Neuronal stem cell (in vitro differentiated cells): ENCODE measurements around the gene PRPF39. TPM values are rescaled to one million over a fixed set of nuclear protein-coding genes. Genes with fewer than 3 reads are reported as not detected.

ENCODE experiments used
- DNase-seq: peaks from one replicate; pipeline ENCODE4 v3.0.0-alpha.2; 2013; ENCODE audit warnings: low spot score
- H2AFZ ChIP-seq: one replicate; pipeline ENCODE4 v1.6.1; 2013; ENCODE audit warnings: mild to moderate bottlenecking, low read length, inconsistent platforms
- H2AK5ac ChIP-seq: 2 replicates; pipeline ENCODE4 v1.6.1; 2013; ENCODE audit warnings: low read depth, mild to moderate bottlenecking, inconsistent platforms, low read length, moderate library complexity, mixed read lengths
- H2BK120ac ChIP-seq: 2 replicates; pipeline ENCODE4 v1.6.1; 2013; ENCODE audit warnings: low read depth, mild to moderate bottlenecking, inconsistent platforms, low read length, moderate library complexity, mixed read lengths
- H2BK12ac ChIP-seq: one replicate; pipeline ENCODE4 v1.6.1; 2013; ENCODE audit warnings: low read length, inconsistent platforms
- H2BK15ac ChIP-seq: 2 replicates; pipeline ENCODE4 v1.6.1; 2013; ENCODE audit warnings: mild to moderate bottlenecking, low read length, inconsistent platforms, mixed read lengths
- H2BK5ac ChIP-seq: one replicate; pipeline ENCODE4 v1.6.1; 2013; ENCODE audit warnings: inconsistent platforms, mild to moderate bottlenecking, low read length, moderate library complexity
- H3K14ac ChIP-seq: one replicate; pipeline ENCODE4 v1.6.1; 2013; ENCODE audit warnings: low read length, inconsistent platforms
- H3K18ac ChIP-seq: 2 replicates; pipeline ENCODE4 v1.6.1; 2013; ENCODE audit warnings: low read length, inconsistent platforms
- H3K23ac ChIP-seq: 2 replicates; pipeline ENCODE4 v1.6.1; 2013; ENCODE audit warnings: low read depth, mild to moderate bottlenecking, mixed read lengths, low read length, inconsistent platforms; ENCODE audit not compliant: poor library complexity
- H3K27ac ChIP-seq: replicated peaks from 3 replicates; pipeline ENCODE4 v1.5.1; 2013; ENCODE audit warnings: low read length, inconsistent platforms
- H3K27me3 ChIP-seq, 3 experiments: 2 replicates each; pipeline ENCODE4 v1.6.1; 2013; ENCODE audit warnings: low read length in 3 of 3, mild to moderate bottlenecking in 2 of 3, inconsistent platforms in 1 of 3, low read depth in 1 of 3, mixed read lengths in 1 of 3, moderate library complexity in 1 of 3; ENCODE audit not compliant: control insufficient read depth in 3 of 3, insufficient read depth in 3 of 3
- H3K36me3 ChIP-seq, 2 donors: replicated peaks in 1 of 2; 2 replicates each; pipeline ENCODE4 v1.6.1; 2013; ENCODE audit warnings: low read length in 2 of 2; ENCODE audit not compliant: control insufficient read depth in 2 of 2, insufficient read depth in 2 of 2
- H3K4ac ChIP-seq: 2 replicates; pipeline ENCODE4 v1.6.1; 2013; ENCODE audit warnings: inconsistent platforms, mild to moderate bottlenecking, low read length, moderate library complexity
- H3K4me1 ChIP-seq, 2 donors: 1 replicate in 1 of 2; 2 replicates in 1 of 2; pipeline ENCODE4 v1.6.1; 2013; ENCODE audit warnings: low read length in 2 of 2, low read depth in 1 of 2; ENCODE audit not compliant: control insufficient read depth in 2 of 2, insufficient read depth in 1 of 2
- H3K4me2 ChIP-seq: one replicate; pipeline ENCODE4 v1.6.1; 2013; ENCODE audit warnings: mild to moderate bottlenecking, low read length, inconsistent platforms; ENCODE audit not compliant: insufficient read depth, poor library complexity, severe bottlenecking
- H3K4me3 ChIP-seq, 2 donors: 2 replicates each; pipeline ENCODE4 v1.5.1; 2013; ENCODE audit warnings: low read length in 2 of 2, mild to moderate bottlenecking in 2 of 2, inconsistent platforms in 1 of 2, moderate library complexity in 1 of 2
- H3K79me1 ChIP-seq: one replicate; pipeline ENCODE4 v1.6.1; 2013; ENCODE audit warnings: low read depth, mild to moderate bottlenecking, inconsistent platforms, low read length, moderate library complexity
- H3K9ac ChIP-seq: one replicate; pipeline ENCODE4 v1.6.1; 2013; ENCODE audit warnings: mild to moderate bottlenecking, low read depth, low read length, inconsistent platforms; ENCODE audit not compliant: poor library complexity
- H3K9me3 ChIP-seq, 2 donors: replicated peaks in 1 of 2; 2 replicates each; pipeline versions ENCODE3 to v1.6.1; 2013; ENCODE audit warnings: low read length in 2 of 2, mild to moderate bottlenecking in 2 of 2, inconsistent platforms in 1 of 2, low read depth in 1 of 2, mixed read lengths in 1 of 2, moderate library complexity in 1 of 2; ENCODE audit not compliant: control insufficient read depth in 2 of 2, insufficient read depth in 1 of 2
- H4K8ac ChIP-seq: one replicate; pipeline ENCODE4 v1.6.1; 2013; ENCODE audit warnings: low read depth, mild to moderate bottlenecking, inconsistent platforms, low read length, moderate library complexity
- H4K91ac ChIP-seq: one replicate; pipeline ENCODE4 v1.6.1; 2013; ENCODE audit warnings: low read length, low read depth, mild to moderate bottlenecking, inconsistent platforms; ENCODE audit not compliant: poor library complexity
- WGBS, 2 donors: extraction: QIAGEN DNeasy Blood & Tissue Kit; methylation state at CpG; one replicate each; pipeline ENCODE4 v1.1.7; 2013; ENCODE audit warnings: missing lambda C conversion rate in 2 of 2, mixed read lengths in 1 of 2; ENCODE audit not compliant: insufficient read length in 2 of 2, insufficient replicate concordance in 1 of 2; ENCODE audit errors: extremely low coverage in 2 of 2; 5-methylcytosine and 5-hydroxymethylcytosine counted together
- polyA plus RNA-seq, 2 experiments: library from polyadenylated mRNA; stranded (reverse); fragments of 200-250 nt; gene quantifications; one replicate each; pipeline ENCODE4 v1.2.3, GENCODE V29; 2013

PRPF39 gene, protein sequence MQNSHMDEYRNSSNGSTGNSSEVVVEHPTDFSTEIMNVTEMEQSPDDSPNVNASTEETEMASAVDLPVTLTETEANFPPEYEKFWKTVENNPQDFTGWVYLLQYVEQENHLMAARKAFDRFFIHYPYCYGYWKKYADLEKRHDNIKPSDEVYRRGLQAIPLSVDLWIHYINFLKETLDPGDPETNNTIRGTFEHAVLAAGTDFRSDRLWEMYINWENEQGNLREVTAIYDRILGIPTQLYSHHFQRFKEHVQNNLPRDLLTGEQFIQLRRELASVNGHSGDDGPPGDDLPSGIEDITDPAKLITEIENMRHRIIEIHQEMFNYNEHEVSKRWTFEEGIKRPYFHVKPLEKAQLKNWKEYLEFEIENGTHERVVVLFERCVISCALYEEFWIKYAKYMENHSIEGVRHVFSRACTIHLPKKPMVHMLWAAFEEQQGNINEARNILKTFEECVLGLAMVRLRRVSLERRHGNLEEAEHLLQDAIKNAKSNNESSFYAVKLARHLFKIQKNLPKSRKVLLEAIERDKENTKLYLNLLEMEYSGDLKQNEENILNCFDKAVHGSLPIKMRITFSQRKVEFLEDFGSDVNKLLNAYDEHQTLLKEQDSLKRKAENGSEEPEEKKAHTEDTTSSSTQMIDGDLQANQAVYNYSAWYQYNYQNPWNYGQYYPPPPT
- polyA plus RNA-seq (2013, experiment 1 of 2), result 31.7 TPM
- 30.9 TPM for polyA plus RNA-seq (2013, experiment 2 of 2)

DNA sequence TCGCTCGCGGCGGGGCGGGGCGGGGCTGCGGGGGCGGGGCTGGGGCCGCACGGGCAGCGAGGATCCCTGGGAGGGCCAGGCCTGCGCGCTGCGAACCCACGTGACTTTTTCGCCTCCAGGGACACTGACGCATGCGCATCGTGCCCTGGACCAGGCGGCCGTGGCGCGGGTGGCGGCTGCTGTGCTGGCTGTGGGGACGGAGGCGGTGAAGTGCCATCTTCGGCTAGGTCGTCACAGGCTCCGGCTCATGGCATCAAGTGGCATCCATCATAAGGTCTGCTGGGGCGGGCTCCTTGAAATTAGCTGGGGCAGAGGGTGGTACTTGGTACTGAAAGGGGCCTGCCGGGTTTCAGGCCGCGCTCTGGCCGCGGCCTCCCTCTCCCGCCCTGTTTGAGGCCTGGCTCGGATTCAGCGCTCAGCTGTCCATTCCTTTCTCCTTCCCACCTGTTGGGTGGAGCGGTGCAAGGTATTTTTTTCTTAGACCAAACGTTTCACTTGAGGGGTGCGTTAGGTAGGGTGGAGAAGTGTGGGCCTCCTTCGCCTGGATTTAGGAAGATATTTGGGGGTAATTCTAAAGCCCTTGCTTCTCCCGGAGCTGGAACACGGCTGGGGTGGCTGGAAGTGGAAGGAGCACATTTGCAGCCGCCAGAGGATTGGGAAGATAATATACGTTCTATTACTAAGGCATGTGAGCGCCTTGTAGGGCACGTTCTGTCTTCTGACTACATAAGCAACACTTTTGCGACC is at the start of gene PRPF39:
TSS of gene PRPF39 (plus strand) at position 141 of the 747 bp plus-strand sequence. CDS start 11,124 bp downstream, outside the sequence.
- H2BK15ac ChIP-seq, result no peak within 1 kb of the TSS
- WGBS, 2 donors, result no CpG with 5 or more reads among the region's 49 CpGs

DNA sequence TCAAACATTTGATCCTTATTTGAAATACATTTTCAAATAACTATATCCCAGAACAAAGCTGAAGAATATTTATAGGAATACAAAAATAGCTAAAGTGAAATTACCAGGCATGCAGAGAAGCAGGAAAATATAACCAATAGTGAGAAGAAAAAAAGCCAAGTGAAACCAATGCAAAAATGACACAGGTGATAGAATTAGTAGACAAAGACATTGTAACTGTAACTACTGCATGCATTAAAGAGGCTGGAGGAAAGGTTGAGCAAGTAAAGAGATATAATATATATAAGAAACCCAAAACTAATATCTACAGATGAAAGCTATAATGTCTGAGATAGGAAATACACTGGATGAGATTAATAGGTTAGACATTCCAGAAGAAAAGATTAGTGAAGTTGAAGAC is 49.2 kb upstream of the PRPF39 start:
- no peak overlapping the region for H3K4me3 ChIP-seq
- H4K91ac ChIP-seq, result no peak overlapping the region
- no peak overlapping the region for H2BK15ac ChIP-seq
- H3K4ac ChIP-seq, result no peak overlapping the region
- H2AFZ ChIP-seq, result no peak overlapping the region
- H3K18ac ChIP-seq, result no peak overlapping the region
- H3K4me1 ChIP-seq, result no peaks in the 10 kb centered on the region
- DNase-seq, result no peak
- no peak overlapping the region for H2BK5ac ChIP-seq
- no peak overlapping the region for H4K8ac ChIP-seq
- no peak overlapping the region for H2BK12ac ChIP-seq
- peaks cover 0 to 2% (median 0%) of the 10 kb centered on the region in 3 experiments for H3K27me3 ChIP-seq
- peaks cover 22 to 77% of the 10 kb centered on the region in 2 donors for H3K36me3 ChIP-seq
- H2AK5ac ChIP-seq, result no peak overlapping the region
- no peak overlapping the region for H3K14ac ChIP-seq
- H3K9ac ChIP-seq, result no peak overlapping the region
- H3K9me3 ChIP-seq, result peaks cover 16 to 24% of the 10 kb centered on the region in 2 donors
- no peak overlapping the region for H3K23ac ChIP-seq
- no peak overlapping the region for H2BK120ac ChIP-seq
- H3K4me2 ChIP-seq, result no peak overlapping the region
- no peaks in the 10 kb centered on the region for H3K79me1 ChIP-seq
- no peak overlapping the region for H3K27ac ChIP-seq

More for the DNA sequence above, at the start of gene PRPF39:
- Histone ChIP-seq H3K36me3 (peaks cover 0 to 14% of the 10 kb centered on the region in 2 donors), H2BK12ac (no peak within 1 kb of the TSS), H2BK5ac (no peak within 1 kb of the TSS), H3K4me2 (peak within 1 kb of the TSS; percentile 68), H3K79me1 (no peaks in the 10 kb centered on the region), H3K27ac (peak within 1 kb of the TSS; percentile 58), H3K4me3 (peak within 1 kb of the TSS; percentile 86 to 96), H3K14ac (no peak within 1 kb of the TSS), H3K27me3 (no peaks in the 10 kb centered on the region), H3K4me1 (peaks cover 2 to 4% of the 10 kb centered on the region in 2 donors), H3K4ac (no peak within 1 kb of the TSS), H3K9me3 (no peaks in the 10 kb centered on the region), H2BK120ac (no peak within 1 kb of the TSS), H3K9ac (peak within 1 kb of the TSS; percentile 82), H2AK5ac (no peak within 1 kb of the TSS), H3K23ac (peak within 1 kb of the TSS; percentile 61), H4K91ac (no peak within 1 kb of the TSS), H2AFZ (peak within 1 kb of the TSS; percentile 93), H4K8ac (no peak within 1 kb of the TSS), H3K18ac (peak within 1 kb of the TSS; percentile 41)
- peak; percentile 91 for DNase-seq

DNA sequence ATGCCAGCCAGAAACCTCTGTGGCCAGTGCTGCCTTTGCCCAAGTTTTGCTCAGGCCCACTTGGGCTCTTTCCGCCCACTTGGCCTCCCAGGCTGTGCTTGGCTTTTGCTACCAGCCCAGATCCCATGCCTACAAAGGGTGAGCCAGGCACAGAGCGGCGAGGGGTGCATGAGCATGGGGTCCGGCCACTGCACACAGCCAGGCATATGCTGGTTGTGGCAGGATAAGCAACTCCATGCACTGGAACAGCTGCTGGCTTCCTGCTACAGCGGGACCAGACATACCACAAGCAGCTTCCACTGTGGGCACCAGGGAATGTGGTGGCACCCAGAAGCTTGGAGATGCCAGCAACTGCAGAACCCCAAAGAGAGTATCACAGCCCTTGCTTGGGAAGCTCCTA is 45.7 kb upstream of the PRPF39 start:
- Histone ChIP-seq H2BK120ac (no peak overlapping the region), H4K8ac (no peak overlapping the region), H3K27me3 (peaks cover 0 to 2% (median 0%) of the 10 kb centered on the region in 3 experiments), H2BK5ac (no peak overlapping the region), H3K9ac (no peak overlapping the region), H2BK12ac (no peak overlapping the region), H3K27ac (no peak overlapping the region), H3K23ac (no peak overlapping the region), H3K79me1 (no peaks in the 10 kb centered on the region), H3K18ac (no peak overlapping the region), H3K36me3 (peaks cover 20 to 52% of the 10 kb centered on the region in 2 donors), H3K4me2 (no peak overlapping the region), H3K4ac (no peak overlapping the region), H3K14ac (no peak overlapping the region), H3K4me3 (peak overlapping the region in 1 of 2 donors; percentile 70), H4K91ac (no peak overlapping the region), H2BK15ac (no peak overlapping the region), H3K4me1 (no peaks in the 10 kb centered on the region), H3K9me3 (peaks cover 17 to 26% of the 10 kb centered on the region in 2 donors), H2AK5ac (no peak overlapping the region), H2AFZ (no peak overlapping the region)
- no CpG with 5 or more reads among the region's 5 CpGs for WGBS, 2 donors
- no peak for DNase-seq
